Smooth muscle cell (in vitro differentiated cells): Measurements from ENCODE around the gene JAZF1. TPM values are rescaled to one million over a fixed set of nuclear protein-coding genes. Genes with fewer than 3 reads are reported as not detected.

Experiments
- DNase-seq: peaks from one replicate; lab custom pipeline; 2025; ENCODE audit not compliant: unreplicated experiment; lab: John Stamatoyannopoulos, UW
- H2AFZ ChIP-seq: fragments of 200-600 bp; sonication (generic); 2 replicates; pipeline ENCODE4 v1.6.0; 2016; ENCODE audit warnings: antibody characterized with exemption, low read depth, mild to moderate bottlenecking
- H3F3A ChIP-seq: fragments of 200-600 bp; sonication (generic); 2 replicates; pipeline ENCODE4 v1.6.0; 2017; ENCODE audit warnings: antibody characterized with exemption, low read depth
- H3K27ac ChIP-seq: fragments of 200-600 bp; sonication (generic); 2 replicates; pipeline ENCODE4 v1.5.1; 2016; ENCODE audit warnings: low read depth, mild to moderate bottlenecking
- H3K27me3 ChIP-seq: fragments of 200-600 bp; sonication (generic); 2 replicates; pipeline ENCODE4 v1.6.1; 2016; ENCODE audit warnings: low read depth, mild to moderate bottlenecking
- H3K36me3 ChIP-seq: fragments of 200-600 bp; sonication (generic); 2 replicates; pipeline ENCODE4 v1.5.1; 2016; ENCODE audit warnings: low read depth
- H3K4me1 ChIP-seq: fragments of 200-600 bp; sonication (generic); 2 replicates; pipeline ENCODE4 v1.5.1; 2016; ENCODE audit warnings: low read depth
- H3K4me2 ChIP-seq: fragments of 200-600 bp; sonication (generic); 2 replicates; pipeline ENCODE4 v1.6.0; 2016; ENCODE audit warnings: mild to moderate bottlenecking
- H3K4me3 ChIP-seq: fragments of 200-600 bp; sonication (generic); 2 replicates; pipeline ENCODE4 v1.5.1; 2016; ENCODE audit warnings: mild to moderate bottlenecking
- H3K79me2 ChIP-seq: fragments of 200-600 bp; sonication (generic); 2 replicates; pipeline ENCODE4 v1.6.0; 2016; ENCODE audit warnings: low read depth, mild to moderate bottlenecking
- H3K9ac ChIP-seq: fragments of 200-600 bp; sonication (generic); 2 replicates; pipeline ENCODE4 v1.6.0; 2016; ENCODE audit warnings: low read depth
- H3K9me3 ChIP-seq: fragments of 200-600 bp; sonication (generic); replicated peaks from 2 replicates; pipeline ENCODE4 v1.5.1; 2016; ENCODE audit warnings: low read depth
- H4K20me1 ChIP-seq: fragments of 200-600 bp; sonication (generic); 2 replicates; pipeline ENCODE4 v1.6.0; 2016; ENCODE audit warnings: low read depth
- CTCF ChIP-seq: fragments of 200-600 bp; sonication (generic); IDR thresholded peaks from 2 replicates; pipeline ENCODE4 v1.5.1; 2017; ENCODE audit warnings: borderline replicate concordance, mild to moderate bottlenecking, antibody characterized with exemption; ENCODE audit not compliant: insufficient read depth, poor library complexity, severe bottlenecking
- WGBS: methylation state at CpG from one replicate; pipeline ENCODE4 v1.1.7; 2016; ENCODE audit warnings: low lambda C conversion rate; 5-methylcytosine and 5-hydroxymethylcytosine counted together
- polyA plus RNA-seq: library from polyadenylated mRNA; unstranded; fragments of >200 nt; fragmentation: Nextera tagmentation; extraction: Ambion mirVana; gene quantifications from 2 replicates; pipeline ENCODE4 v1.2.1, GENCODE V29; 2016
- total RNA-seq: library from RNA; depleted of rRNA; stranded (reverse); fragments of >200 nt; gene quantifications from 2 replicates; pipeline ENCODE4 v1.2.3, GENCODE V29; 2014

Gene JAZF1
- total and polyA plus RNA-seq, 2 experiments from 2014 or later = 17.4 to 18.0 TPM

DNA sequence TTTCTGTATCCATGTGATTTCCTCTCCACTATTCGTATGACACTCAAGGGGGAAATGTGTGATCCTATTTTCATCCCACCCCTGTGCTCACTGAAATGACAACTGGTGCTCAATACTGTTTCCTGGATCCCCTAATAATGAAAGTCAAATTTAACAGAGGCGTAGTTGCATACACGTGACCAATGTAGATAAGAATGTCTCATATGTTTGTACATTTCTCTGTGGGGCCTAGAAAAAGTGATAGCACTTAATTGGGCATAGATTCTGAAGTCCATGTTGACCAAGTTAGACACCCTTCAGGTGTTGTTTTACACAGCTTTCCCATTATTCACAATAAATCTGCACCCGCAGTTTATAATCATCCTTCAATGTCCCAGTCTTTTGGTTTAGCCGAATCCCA lies 59.1 kb downstream of the JAZF1 start:
- no peak for DNase-seq
- no peaks in the 10 kb centered on the region for H3K9me3 ChIP-seq
- H3K27ac ChIP-seq = no peak overlapping the region
- H3F3A ChIP-seq = no peaks in the 10 kb centered on the region
- H3K27me3 ChIP-seq = no peaks in the 10 kb centered on the region
- peaks cover 22% of the 10 kb centered on the region for H4K20me1 ChIP-seq
- peaks cover 31% of the 10 kb centered on the region for H3K79me2 ChIP-seq
- H3K4me1 ChIP-seq = no peaks in the 10 kb centered on the region
- no peak overlapping the region for H3K4me3 ChIP-seq
- H3K36me3 ChIP-seq = no peaks in the 10 kb centered on the region
- no peak for TF ChIP-seq CTCF
- H2AFZ ChIP-seq = no peak overlapping the region
- 97% methylated on average over 5 of the region's 5 CpGs for WGBS
- H3K9ac ChIP-seq = no peak overlapping the region
- H3K4me2 ChIP-seq = no peak overlapping the region

DNA sequence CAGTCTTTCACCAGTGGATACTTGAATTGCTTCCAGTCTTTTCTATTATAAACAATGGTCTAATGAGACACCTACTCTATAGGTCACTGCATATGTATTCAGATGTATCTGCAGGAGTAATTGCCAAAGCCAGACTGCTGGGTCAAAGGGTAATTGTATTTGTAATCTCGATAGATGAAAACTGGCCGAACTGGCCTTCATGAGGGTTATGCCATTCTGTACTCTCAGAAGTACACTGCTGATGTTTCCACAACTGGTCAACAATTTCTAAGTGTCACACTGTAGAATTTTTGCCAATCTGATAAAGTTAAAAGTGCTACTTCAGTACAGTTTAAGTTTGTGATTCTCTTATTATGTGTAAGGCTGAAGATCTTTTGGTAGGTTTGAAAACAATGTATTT lies 64.6 kb downstream of the JAZF1 start:
- peaks cover 2% of the 10 kb centered on the region for H3K9me3 ChIP-seq
- no peaks in the 10 kb centered on the region for H3F3A ChIP-seq
- H3K4me3 ChIP-seq = no peak overlapping the region
- H3K4me2 ChIP-seq = no peak overlapping the region
- DNase-seq = no peak
- H4K20me1 ChIP-seq = peaks cover 32% of the 10 kb centered on the region
- no peak overlapping the region for H2AFZ ChIP-seq
- H3K27me3 ChIP-seq = no peaks in the 10 kb centered on the region
- H3K4me1 ChIP-seq = no peaks in the 10 kb centered on the region
- no peak overlapping the region for H3K27ac ChIP-seq
- no peaks in the 10 kb centered on the region for H3K36me3 ChIP-seq
- no peak overlapping the region for H3K9ac ChIP-seq
- TF ChIP-seq CTCF = no peak
- H3K79me2 ChIP-seq = peaks cover 7% of the 10 kb centered on the region
- 87% methylated on average over 2 of the region's 2 CpGs for WGBS

DNA sequence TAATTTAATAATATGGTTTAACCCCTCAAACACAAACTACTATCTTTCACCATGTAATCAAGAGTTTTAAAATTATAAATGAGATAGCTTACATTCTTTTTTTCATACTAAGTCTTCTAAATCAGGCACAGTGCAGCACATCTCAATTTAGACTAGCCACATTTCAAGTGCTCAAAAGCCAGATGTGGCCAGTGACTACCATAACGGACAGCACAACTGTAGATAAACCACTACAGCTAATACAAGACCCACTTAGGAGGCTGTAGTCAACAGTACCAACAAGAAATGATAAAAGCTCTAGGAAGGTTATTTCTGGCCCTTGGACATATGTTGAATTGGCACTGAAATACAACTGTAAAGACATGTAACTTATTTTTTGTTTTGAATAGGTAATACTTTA lies 65.3 kb downstream of the JAZF1 start:
- H4K20me1 ChIP-seq = peaks cover 32% of the 10 kb centered on the region
- H3F3A ChIP-seq = no peaks in the 10 kb centered on the region
- no peaks in the 10 kb centered on the region for H3K4me1 ChIP-seq
- no peaks in the 10 kb centered on the region for H3K36me3 ChIP-seq
- H3K4me3 ChIP-seq = no peak overlapping the region
- H3K9ac ChIP-seq = no peak overlapping the region
- TF ChIP-seq CTCF = no peak
- no peak for DNase-seq
- no peak overlapping the region for H3K4me2 ChIP-seq
- peaks cover 7% of the 10 kb centered on the region for H3K79me2 ChIP-seq
- H3K9me3 ChIP-seq = peaks cover 2% of the 10 kb centered on the region
- H3K27me3 ChIP-seq = no peaks in the 10 kb centered on the region
- H2AFZ ChIP-seq = no peak overlapping the region
- WGBS = 58% methylated on average over 1 of the region's 1 CpG
- no peak overlapping the region for H3K27ac ChIP-seq

GRCh38 chr7:28114056-28114455 lies 66.5 kb downstream of the JAZF1 start:
- no peaks in the 10 kb centered on the region for H3F3A ChIP-seq
- 95% methylated on average over 4 of the region's 4 CpGs for WGBS
- no peak for DNase-seq

More at GRCh38 chr7:28114056-28114455, 66.5 kb downstream of the JAZF1 start:
- Histone ChIP-seq H3K36me3 (no peaks in the 10 kb centered on the region), H2AFZ (no peak overlapping the region), H3K27ac (no peak overlapping the region), H3K79me2 (peaks cover 4% of the 10 kb centered on the region), H3K4me1 (no peaks in the 10 kb centered on the region), H3K4me3 (no peak overlapping the region), H3K4me2 (no peak overlapping the region), H3K27me3 (no peaks in the 10 kb centered on the region), H3K9me3 (peaks cover 2% of the 10 kb centered on the region), H4K20me1 (peaks cover 32% of the 10 kb centered on the region), H3K9ac (no peak overlapping the region)
- TF ChIP-seq CTCF = no peak
